Upper lobe of right lung (tissue), 1 donor: ENCODE data around the gene DLG2. TPM values are rescaled to one million over a fixed set of nuclear protein-coding genes. Genes with fewer than 3 reads are reported as not detected.

Source experiments
- ATAC-seq: fragments of 200-7000 bp; cut with Tn5 transposase; one replicate; pipeline ENCODE4 v1.9.1; 2020; ENCODE audit warnings: mild to moderate bottlenecking, moderate library complexity
- DNase-seq: peaks from one replicate; pipeline ENCODE4 v3.0.0-alpha.2; 2020
- H3K27ac ChIP-seq: fragments of 200-600 bp; one replicate; pipeline ENCODE4 v1.8.0; 2022
- H3K27me3 ChIP-seq: fragments of 200-600 bp; one replicate; pipeline ENCODE4 v1.8.0; 2022; ENCODE audit warnings: mild to moderate bottlenecking
- H3K36me3 ChIP-seq: fragments of 200-600 bp; one replicate; pipeline ENCODE4 v1.8.0; 2022
- H3K4me1 ChIP-seq: fragments of 200-600 bp; one replicate; pipeline ENCODE4 v1.8.0; 2022
- H3K4me3 ChIP-seq: fragments of 200-600 bp; one replicate; pipeline ENCODE4 v1.8.0; 2022; ENCODE audit warnings: mild to moderate bottlenecking
- H3K9me3 ChIP-seq: fragments of 200-600 bp; one replicate; pipeline ENCODE4 v1.8.0; 2022
- CTCF ChIP-seq: fragments of 200-600 bp; IDR thresholded peaks from one replicate; pipeline ENCODE4 v1.8.0; 2022; ENCODE audit warnings: antibody characterized with exemption
- intact Hi-C: fragments of 100-400 bp; cut with DNase I; formaldehyde crosslinking; loops from one replicate; pipeline ENCODE4 v1.11.0; 2022
- total RNA-seq: library from RNA; stranded (reverse); fragmentation: NEBNext Ultra II Directional; extraction: Animal tissue kit (Norgen Biotek cat#: 25700); gene quantifications from one replicate; pipeline ENCODE4 v1.2.1, GENCODE V29; 2021
- donor health status: DM: no; HTN: yes; CAD: no; lungs with severe emphysema.

DLG2 gene
- total RNA-seq, 1 donor from 2014 or later = 9.7 TPM

GRCh38 chr11:84419616-84420015 lies 1207.5 kb downstream of the DLG2 start:
- no peaks in the 10 kb centered on the region for H3K4me1 ChIP-seq
- no peak for DNase-seq
- H3K4me3 ChIP-seq = no peak overlapping the region
- no peak for TF ChIP-seq CTCF
- intact Hi-C loops = no loop called here
- no peak for ATAC-seq
- no peaks in the 10 kb centered on the region for H3K36me3 ChIP-seq
- H3K9me3 ChIP-seq = no peaks in the 10 kb centered on the region
- H3K27me3 ChIP-seq = no peaks in the 10 kb centered on the region
- H3K27ac ChIP-seq = no peak overlapping the region

- no peaks in the 10 kb centered on the region for H3K4me1 ChIP-seq
- no peak overlapping the region for H3K4me3 ChIP-seq
- H3K27ac ChIP-seq = no peak overlapping the region
- DNase-seq (no peak), ATAC-seq (no peak)
- no peaks in the 10 kb centered on the region for H3K36me3 ChIP-seq
- H3K9me3 ChIP-seq = no peaks in the 10 kb centered on the region
- TF ChIP-seq CTCF = no peak
- no peaks in the 10 kb centered on the region for H3K27me3 ChIP-seq
- intact Hi-C loops = no loop called here
Measured at GRCh38 chr11:84414920-84415319, 1212.2 kb downstream of the DLG2 start.

- no peak for ATAC-seq
- no peaks in the 10 kb centered on the region for H3K9me3 ChIP-seq
Measured at GRCh38 chr11:84413549-84413948, 1213.6 kb downstream of the DLG2 start.

GRCh38 chr11:84412862-84413261 lies 1214.3 kb downstream of the DLG2 start:
- DNase-seq (no peak), ATAC-seq (no peak)
- TF ChIP-seq CTCF = no peak
- H3K36me3 ChIP-seq = no peaks in the 10 kb centered on the region
- no peaks in the 10 kb centered on the region for H3K9me3 ChIP-seq
- H3K4me3 ChIP-seq = no peak overlapping the region
- intact Hi-C loops = no loop called here
- no peaks in the 10 kb centered on the region for H3K4me1 ChIP-seq
- H3K27me3 ChIP-seq = no peaks in the 10 kb centered on the region
- no peak overlapping the region for H3K27ac ChIP-seq

More at GRCh38 chr11:84413549-84413948, 1213.6 kb downstream of the DLG2 start:
- H3K4me1 ChIP-seq = no peaks in the 10 kb centered on the region
- intact Hi-C loops = no loop called here
- H3K36me3 ChIP-seq = no peaks in the 10 kb centered on the region
- H3K27ac ChIP-seq = no peak overlapping the region
- TF ChIP-seq CTCF = no peak
- H3K27me3 ChIP-seq = no peaks in the 10 kb centered on the region
- no peak for DNase-seq
- no peak overlapping the region for H3K4me3 ChIP-seq

GRCh38 chr11:84408946-84409411 lies 1218.2 kb downstream of the DLG2 start:
- H3K27me3 ChIP-seq = no peaks in the 10 kb centered on the region
- ATAC-seq = peak; percentile 42
- TF ChIP-seq CTCF = no peak
- H3K9me3 ChIP-seq = no peaks in the 10 kb centered on the region
- H3K27ac ChIP-seq = no peak overlapping the region
- intact Hi-C loops = no loop called here
- H3K4me3 ChIP-seq = no peak overlapping the region
- DNase-seq = no peak
- H3K4me1 ChIP-seq = no peaks in the 10 kb centered on the region
- no peaks in the 10 kb centered on the region for H3K36me3 ChIP-seq

GRCh38 chr11:84407091-84407490 lies 1220.1 kb downstream of the DLG2 start:
- intact Hi-C loops = no loop called here
- Histone ChIP-seq H3K27ac (no peak overlapping the region), H3K4me3 (no peak overlapping the region), H3K9me3 (no peaks in the 10 kb centered on the region), H3K27me3 (no peaks in the 10 kb centered on the region), H3K36me3 (no peaks in the 10 kb centered on the region), H3K4me1 (no peaks in the 10 kb centered on the region)
- TF ChIP-seq CTCF = no peak
- ATAC-seq (no peak), DNase-seq (no peak)
